DOHH2 (cell line): ENCODE data around the gene ANKHD1.
A peak's percentile ranks its signal among the peaks of the same experiment; 100 is the strongest.

ENCODE experiments used
- H3F3A ChIP-seq: fragments of 200-600 bp; sonication (generic), shearing (Covaris generic); 2 replicates; pipeline ENCODE4 v1.6.0; 2016; ENCODE audit warnings: antibody characterized with exemption, mild to moderate bottlenecking; ENCODE audit not compliant: control insufficient read depth, insufficient read depth
- H3K27ac ChIP-seq: fragments of 200-600 bp; sonication (generic); 2 replicates; pipeline ENCODE4 v1.5.1; 2014; ENCODE audit warnings: low read depth, mild to moderate bottlenecking, low read length, moderate library complexity
- H3K27me3 ChIP-seq: fragments of 200-600 bp; sonication (generic); 2 replicates; pipeline ENCODE4 v1.6.1; 2014; ENCODE audit warnings: mild to moderate bottlenecking, low read length, mixed read lengths; ENCODE audit not compliant: control insufficient read depth
- H3K36me3 ChIP-seq: fragments of 200-600 bp; sonication (generic); 2 replicates; pipeline ENCODE4 v1.6.1; 2014; ENCODE audit warnings: mild to moderate bottlenecking, low read length, moderate library complexity, mixed read lengths; ENCODE audit not compliant: control insufficient read depth
- H3K4me1 ChIP-seq: fragments of 200-600 bp; sonication (generic); 2 replicates; pipeline ENCODE4 v1.6.1; 2014; ENCODE audit warnings: mild to moderate bottlenecking, low read length, mixed read lengths; ENCODE audit not compliant: control insufficient read depth
- H3K4me2 ChIP-seq: fragments of 200-600 bp; sonication (generic); 2 replicates; pipeline ENCODE4 v1.6.0; 2014; ENCODE audit warnings: mild to moderate bottlenecking, low read length, moderate library complexity
- H3K4me3 ChIP-seq: fragments of 200-600 bp; sonication (generic); 2 replicates; pipeline ENCODE4 v1.5.1; 2014; ENCODE audit warnings: mild to moderate bottlenecking, low read length, mixed read lengths
- H3K79me2 ChIP-seq: fragments of 200-600 bp; sonication (generic); 2 replicates; pipeline ENCODE4 v1.6.1; 2014; ENCODE audit warnings: mild to moderate bottlenecking, low read length, mixed read lengths; ENCODE audit not compliant: control insufficient read depth
- H3K9me2 ChIP-seq: fragments of 200-600 bp; sonication (generic); replicated peaks from 2 replicates; pipeline ENCODE4 v1.6.1; 2014; ENCODE audit warnings: mild to moderate bottlenecking, low read length, mixed read lengths; ENCODE audit not compliant: control insufficient read depth
- H3K9me3 ChIP-seq: fragments of 200-600 bp; sonication (generic); 2 replicates; pipeline ENCODE4 v1.6.1; 2014; ENCODE audit warnings: antibody characterized with exemption, low read length, mixed read lengths; ENCODE audit not compliant: control insufficient read depth, insufficient read depth
- H4K20me1 ChIP-seq: fragments of 200-600 bp; sonication (generic); 2 replicates; pipeline ENCODE4 v1.6.0; 2014; ENCODE audit warnings: low read depth, mild to moderate bottlenecking, antibody characterized with exemption, low read length, moderate library complexity; ENCODE audit not compliant: control insufficient read depth, insufficient read depth
- CTCF ChIP-seq: fragments of 200-600 bp; sonication (generic); IDR thresholded peaks from one replicate; pipeline ENCODE4 v1.5.1; 2014; ENCODE audit warnings: antibody characterized with exemption, mild to moderate bottlenecking, low read depth, low read length; ENCODE audit not compliant: poor library complexity, severe bottlenecking
- EZH2phosphoT487 ChIP-seq: fragments of 200-600 bp; sonication (generic); IDR thresholded peaks from 2 replicates; pipeline ENCODE4 v1.6.1; 2017; ENCODE audit warnings: borderline replicate concordance, mild to moderate bottlenecking, antibody characterized with exemption, low read length, moderate library complexity, mixed read lengths

The ANKHD1 gene

GRCh38 chr5:140563596-140563995 is 162.0 kb downstream of the ANKHD1 start:
- Histone ChIP-seq H3K9me2 (no peaks in the 10 kb centered on the region), H3K36me3 (peaks cover 35% of the 10 kb centered on the region), H3K27me3 (no peaks in the 10 kb centered on the region), H3F3A (no peaks in the 10 kb centered on the region), H3K27ac (no peak overlapping the region), H3K79me2 (peaks cover 35% of the 10 kb centered on the region), H3K4me2 (peak overlapping the region; percentile 92), H3K4me1 (peaks cover 23% of the 10 kb centered on the region), H3K9me3 (no peaks in the 10 kb centered on the region), H4K20me1 (no peaks in the 10 kb centered on the region), H3K4me3 (peak overlapping the region; percentile 94)
- TF ChIP-seq EZH2phosphoT487 (no peak), CTCF (no peak)

- Histone ChIP-seq H3K9me2 (no peaks in the 10 kb centered on the region), H3K4me3 (peak within 1 kb of the TSS; percentile 94), H3K36me3 (peaks cover 37% of the 10 kb centered on the region), H3K79me2 (peaks cover 35% of the 10 kb centered on the region), H3K9me3 (no peaks in the 10 kb centered on the region), H3K27me3 (no peaks in the 10 kb centered on the region), H4K20me1 (no peaks in the 10 kb centered on the region), H3K27ac (peak within 1 kb of the TSS; percentile 31), H3K4me1 (peaks cover 23% of the 10 kb centered on the region), H3F3A (no peaks in the 10 kb centered on the region), H3K4me2 (peak within 1 kb of the TSS; percentile 92)
- no peak for TF ChIP-seq EZH2phosphoT487
- no peak for TF ChIP-seq CTCF
These were observed 162.8 kb downstream of the ANKHD1 start, which contains the start of the genes APBB3 and SLC35A4 for GRCh38 chr5:140564196-140565023. Gene APBB3, minus strand, starts transcription at chr5:140564598. Its CDS starts 353 bp downstream, at chr5:140564245. Gene SLC35A4, plus strand, starts transcription at chr5:140564828. Its CDS starts 2,342 bp downstream, at chr5:140567170.

- Histone ChIP-seq H3K79me2 (peaks cover 35% of the 10 kb centered on the region), H3F3A (no peaks in the 10 kb centered on the region), H4K20me1 (no peaks in the 10 kb centered on the region)
These were observed 163.6 kb downstream of the ANKHD1 start for GRCh38 chr5:140565024-140565779.

More at GRCh38 chr5:140565024-140565779, 163.6 kb downstream of the ANKHD1 start:
- peak overlapping the region; percentile 94 for H3K4me3 ChIP-seq
- TF ChIP-seq CTCF (no peak), EZH2phosphoT487 (no peak)
- H3K36me3 ChIP-seq, result peaks cover 40% of the 10 kb centered on the region
- H3K4me2 ChIP-seq, result peak overlapping the region; percentile 92
- H3K9me3 ChIP-seq, result no peaks in the 10 kb centered on the region
- H3K27ac ChIP-seq, result peak overlapping the region; percentile 31
- peaks cover 23% of the 10 kb centered on the region for H3K4me1 ChIP-seq
- H3K9me2 ChIP-seq, result no peaks in the 10 kb centered on the region
- H3K27me3 ChIP-seq, result no peaks in the 10 kb centered on the region
